GM18499 (cell line): Measurements from ENCODE around the gene ARIH1.
"Not testable (repeated sequence)": the region's sequence is repeated elsewhere in the genome, so short reads cannot be mapped to it uniquely, and the experiment has no call there.

Source experiments
- ATAC-seq: cut with Tn5 transposase; IDR thresholded peaks from one replicate; pipeline ENCODE4 v1.9.1; 2021; ENCODE audit warnings: moderate number of reproducible peaks; ENCODE audit not compliant: insufficient read depth, unreplicated experiment

Gene ARIH1, protein sequence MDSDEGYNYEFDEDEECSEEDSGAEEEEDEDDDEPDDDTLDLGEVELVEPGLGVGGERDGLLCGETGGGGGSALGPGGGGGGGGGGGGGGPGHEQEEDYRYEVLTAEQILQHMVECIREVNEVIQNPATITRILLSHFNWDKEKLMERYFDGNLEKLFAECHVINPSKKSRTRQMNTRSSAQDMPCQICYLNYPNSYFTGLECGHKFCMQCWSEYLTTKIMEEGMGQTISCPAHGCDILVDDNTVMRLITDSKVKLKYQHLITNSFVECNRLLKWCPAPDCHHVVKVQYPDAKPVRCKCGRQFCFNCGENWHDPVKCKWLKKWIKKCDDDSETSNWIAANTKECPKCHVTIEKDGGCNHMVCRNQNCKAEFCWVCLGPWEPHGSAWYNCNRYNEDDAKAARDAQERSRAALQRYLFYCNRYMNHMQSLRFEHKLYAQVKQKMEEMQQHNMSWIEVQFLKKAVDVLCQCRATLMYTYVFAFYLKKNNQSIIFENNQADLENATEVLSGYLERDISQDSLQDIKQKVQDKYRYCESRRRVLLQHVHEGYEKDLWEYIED

GRCh38 chr15:72473614-72474465 lies at the start of gene ARIH1:
ARIH1 (plus strand) TSS chr15:72474330; CDS start chr15:72474640, 310 bp downstream.
- ATAC-seq, result peak; percentile 43

GRCh38 chr15:72426753-72427152 lies 47.4 kb upstream of the ARIH1 start:
- no peak for ATAC-seq

DNA sequence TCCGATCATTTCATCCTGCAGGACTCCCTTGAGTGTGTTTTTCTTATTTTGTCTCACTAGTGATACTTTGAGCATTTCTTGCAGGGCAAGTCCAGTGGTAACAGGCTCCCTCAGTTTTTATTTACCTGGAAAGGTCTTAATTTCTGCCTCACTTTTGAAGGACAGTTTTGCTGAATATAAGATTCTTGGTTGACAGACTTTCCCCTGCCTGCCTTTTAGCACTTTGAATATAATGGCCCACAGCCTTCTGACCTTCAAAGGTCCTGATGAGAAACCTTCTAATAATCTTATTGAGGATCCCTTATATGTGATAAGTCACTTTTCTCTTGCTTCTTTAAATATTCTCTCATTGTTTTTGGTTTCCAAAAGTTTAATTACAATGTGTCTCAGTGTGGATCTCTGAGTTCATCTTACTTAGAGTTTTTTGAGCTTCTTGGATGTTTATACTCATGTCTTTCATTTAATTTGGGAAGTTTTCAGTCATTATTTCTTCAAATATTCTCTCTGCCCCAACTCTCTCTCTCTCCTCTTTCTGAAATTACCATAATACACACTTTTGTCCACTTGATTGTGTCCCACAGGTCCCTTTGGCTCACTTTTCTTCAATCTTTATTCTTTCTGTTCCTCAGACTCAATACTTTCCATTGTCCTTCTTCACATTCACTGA lies 36.3 kb upstream of the ARIH1 start:
- ATAC-seq, result no peak

DNA sequence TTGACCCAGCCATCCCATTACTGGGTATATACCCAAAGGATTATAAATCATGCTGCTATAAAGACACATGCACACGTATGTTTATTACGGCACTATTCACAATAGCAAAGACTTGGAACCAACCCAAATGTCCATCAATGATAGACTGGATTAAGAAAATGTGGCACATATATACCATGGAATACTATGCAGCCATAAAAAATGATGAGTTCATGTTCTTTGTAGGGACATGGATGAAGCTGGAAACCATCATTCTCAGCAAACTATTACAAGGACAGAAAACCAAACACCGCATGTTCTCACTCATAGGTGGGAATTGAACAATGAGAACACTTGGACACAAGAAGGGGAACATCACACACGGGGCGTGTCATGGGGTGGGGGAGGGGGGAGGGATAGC lies 31.3 kb upstream of the ARIH1 start:
- not testable (repeated sequence) for ATAC-seq

- no peak for ATAC-seq
Observed at GRCh38 chr15:72445426-72445825, 28.7 kb upstream of the ARIH1 start.

GRCh38 chr15:72450805-72451204 lies 23.3 kb upstream of the ARIH1 start:
- no peak for ATAC-seq

GRCh38 chr15:72451224-72451623 lies 22.9 kb upstream of the ARIH1 start:
- ATAC-seq, result no peak

GRCh38 chr15:72456684-72457083 lies 17.4 kb upstream of the ARIH1 start:
- no peak for ATAC-seq

DNA sequence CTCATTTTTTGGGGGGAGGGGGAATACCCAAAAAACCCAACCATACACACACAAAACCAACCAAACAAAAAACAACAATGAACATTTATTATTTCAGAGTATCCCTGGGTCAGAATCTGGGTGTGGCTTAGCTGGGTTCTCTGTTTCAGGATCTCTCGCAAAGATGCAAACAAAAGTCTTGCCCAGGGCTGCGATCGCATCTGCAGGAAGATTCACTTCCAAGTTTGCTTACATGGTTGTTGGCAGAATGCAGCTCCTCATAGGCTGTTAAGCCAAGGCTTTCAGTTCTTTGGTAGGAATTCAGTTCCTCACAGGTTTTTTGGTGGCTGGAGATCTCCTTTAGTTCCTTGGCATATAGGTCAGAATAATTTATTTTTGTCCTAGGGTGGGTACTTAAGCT lies 13.7 kb upstream of the ARIH1 start:
- no peak for ATAC-seq

DNA sequence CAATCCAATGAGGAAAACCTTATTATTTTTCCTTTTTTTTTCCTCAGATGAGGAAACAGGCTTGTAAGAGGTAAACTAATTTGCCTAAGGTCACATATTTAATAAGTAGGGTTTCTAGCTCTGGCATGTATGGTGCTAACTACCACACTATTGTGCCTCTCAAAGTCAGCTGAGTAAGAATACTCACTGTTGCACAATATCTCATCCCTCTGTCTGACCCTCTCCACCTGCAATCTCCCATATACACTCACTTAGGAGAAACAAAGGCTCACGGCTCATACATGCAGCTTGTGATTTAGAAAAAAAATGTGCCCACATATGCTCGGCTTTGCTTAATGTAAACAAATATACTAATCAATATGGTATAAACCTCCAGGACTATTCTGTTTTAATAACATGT lies 10.4 kb upstream of the ARIH1 start:
- no peak for ATAC-seq

DNA sequence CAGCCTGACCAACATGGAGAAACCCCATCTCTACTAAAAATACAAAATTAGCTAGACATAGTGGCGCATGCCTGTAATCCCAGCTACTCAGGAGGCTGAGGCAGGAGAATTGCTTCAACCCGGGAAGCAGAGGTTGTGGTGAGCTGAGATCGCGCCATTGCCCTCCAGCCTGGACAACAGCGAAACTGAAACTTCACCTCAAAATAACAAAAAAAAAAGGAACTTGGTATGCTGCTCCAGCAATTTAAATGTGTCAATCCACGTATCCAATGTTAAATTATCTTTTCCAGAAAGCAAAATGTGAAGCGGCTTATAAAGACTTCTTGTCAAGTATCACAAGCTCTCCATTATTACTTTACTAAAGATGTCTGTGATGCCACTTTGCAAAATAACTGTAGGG lies 9.9 kb upstream of the ARIH1 start:
- ATAC-seq, result no peak

- ATAC-seq, result no peak
Observed at GRCh38 chr15:72468103-72468502, 6.0 kb upstream of the ARIH1 start.

DNA sequence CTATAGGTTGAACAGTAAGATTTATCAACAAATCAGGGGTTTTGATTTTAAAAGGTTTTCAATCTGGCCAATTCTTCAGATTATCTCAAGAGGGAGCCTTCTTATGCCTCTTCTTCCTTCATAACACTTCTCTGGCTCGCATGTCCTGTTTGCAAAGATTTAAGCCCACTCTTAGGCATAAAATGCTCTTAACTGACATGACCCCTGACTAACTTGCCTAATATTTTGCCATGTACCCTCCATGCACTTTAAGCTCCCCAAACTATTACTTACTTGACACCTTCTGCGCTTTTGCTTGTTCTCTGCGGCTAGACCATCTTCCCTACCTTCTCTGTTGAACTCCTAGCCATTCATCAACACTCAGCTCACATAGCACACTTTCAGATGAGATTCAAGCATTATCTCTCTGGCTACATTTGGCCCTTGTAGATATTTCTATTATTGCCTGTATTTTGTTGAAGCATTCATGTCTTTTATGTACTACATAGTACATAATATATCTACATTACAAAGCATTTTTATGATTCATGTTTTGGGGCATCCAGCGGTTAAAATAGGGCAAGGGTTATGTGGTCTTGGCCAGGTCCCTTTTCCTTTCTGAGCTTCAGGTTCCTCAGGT lies 1.0 kb upstream of the ARIH1 start:
- no peak for ATAC-seq

DNA sequence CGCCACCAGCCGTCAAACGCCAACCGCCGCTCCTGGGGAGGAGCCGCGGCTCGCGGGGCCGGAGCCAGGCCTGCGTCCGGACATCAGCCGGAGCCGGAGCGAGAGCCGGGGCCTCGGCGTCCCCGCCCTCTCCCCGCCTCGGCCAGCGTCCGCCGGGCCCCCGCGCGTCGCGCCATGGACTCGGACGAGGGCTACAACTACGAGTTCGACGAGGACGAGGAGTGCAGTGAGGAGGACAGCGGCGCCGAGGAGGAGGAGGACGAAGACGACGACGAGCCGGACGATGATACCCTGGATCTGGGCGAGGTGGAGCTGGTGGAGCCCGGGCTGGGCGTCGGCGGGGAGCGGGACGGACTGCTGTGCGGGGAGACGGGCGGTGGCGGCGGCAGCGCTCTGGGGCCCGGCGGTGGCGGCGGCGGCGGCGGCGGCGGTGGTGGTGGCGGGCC lies 359 bp downstream of the ARIH1 start:
- no peak for ATAC-seq

DNA sequence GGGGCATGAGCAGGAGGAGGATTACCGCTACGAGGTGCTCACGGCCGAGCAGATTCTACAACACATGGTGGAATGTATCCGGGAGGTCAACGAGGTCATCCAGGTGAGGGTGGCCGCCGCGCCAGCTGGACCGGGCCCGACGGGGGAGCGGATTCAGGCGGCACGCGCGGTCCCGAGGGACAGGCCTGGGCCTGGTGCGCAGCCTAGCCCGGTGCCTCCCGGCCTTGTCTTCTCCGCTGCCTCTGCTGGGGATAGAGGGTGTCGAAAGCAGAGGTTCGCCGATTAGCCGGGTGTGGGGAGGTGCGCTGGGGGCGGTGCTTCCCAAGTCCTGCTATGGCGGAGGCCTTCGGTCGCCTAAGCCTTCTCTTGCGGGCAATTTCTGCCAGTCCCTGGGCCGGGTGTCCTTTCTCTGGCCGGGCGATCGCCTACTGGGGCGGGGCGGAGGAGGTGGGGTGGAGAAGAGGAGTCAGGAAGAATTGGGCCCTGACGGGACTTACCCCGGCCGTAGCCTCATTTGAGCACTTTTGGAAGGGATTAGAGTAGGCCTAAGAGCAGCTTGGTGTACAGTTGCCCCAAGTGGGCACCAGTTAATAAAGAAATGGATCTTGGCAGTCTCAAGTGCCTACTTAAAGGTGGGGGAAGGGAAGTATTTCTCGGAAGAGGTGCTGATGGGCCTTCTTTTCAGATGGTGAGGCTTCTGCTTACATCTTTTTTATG lies 940 bp downstream of the ARIH1 start:
- ATAC-seq, result no peak

DNA sequence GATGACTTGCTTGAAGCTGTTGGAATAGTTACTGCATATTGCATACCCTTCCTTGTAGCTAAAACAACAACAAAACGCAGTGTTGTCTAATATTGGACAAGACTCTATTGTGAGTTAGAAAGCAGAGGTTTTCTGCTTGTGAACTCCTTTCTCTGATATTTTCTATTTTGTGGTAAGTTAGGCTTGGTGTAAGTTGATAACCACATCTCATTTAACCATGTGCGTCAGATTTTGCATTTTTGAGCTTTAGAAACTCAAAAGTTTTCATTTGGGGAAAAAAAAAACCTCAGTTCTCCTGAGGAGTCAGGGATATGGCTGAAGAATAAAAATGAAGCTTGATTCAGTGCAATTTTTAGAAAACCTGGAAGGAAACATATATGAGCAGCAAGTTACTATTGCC lies 1.5 kb downstream of the ARIH1 start:
- no peak for ATAC-seq

DNA sequence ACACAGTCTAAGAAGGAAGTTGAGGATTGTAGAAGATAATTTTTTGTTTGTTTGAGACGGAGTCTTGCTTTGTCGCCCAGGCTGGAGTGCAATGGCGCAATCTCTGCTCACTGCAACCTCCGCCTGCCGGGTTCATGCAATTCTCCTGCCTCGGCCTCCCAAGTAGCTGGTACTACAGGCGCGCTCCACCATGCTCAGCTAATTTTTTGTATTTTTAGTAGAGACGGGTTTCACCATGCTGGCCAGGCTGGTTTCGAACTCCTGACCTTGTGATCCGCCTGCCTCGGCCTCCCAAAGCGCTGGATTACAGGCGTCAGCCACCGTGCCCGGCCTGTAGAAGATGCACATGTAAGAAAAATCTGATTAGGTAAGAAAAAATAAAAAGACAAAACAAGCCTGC lies 2.2 kb downstream of the ARIH1 start:
- not testable (repeated sequence) for ATAC-seq

GRCh38 chr15:72481015-72481659 lies 7.0 kb downstream of the ARIH1 start:
- no peak for ATAC-seq

DNA sequence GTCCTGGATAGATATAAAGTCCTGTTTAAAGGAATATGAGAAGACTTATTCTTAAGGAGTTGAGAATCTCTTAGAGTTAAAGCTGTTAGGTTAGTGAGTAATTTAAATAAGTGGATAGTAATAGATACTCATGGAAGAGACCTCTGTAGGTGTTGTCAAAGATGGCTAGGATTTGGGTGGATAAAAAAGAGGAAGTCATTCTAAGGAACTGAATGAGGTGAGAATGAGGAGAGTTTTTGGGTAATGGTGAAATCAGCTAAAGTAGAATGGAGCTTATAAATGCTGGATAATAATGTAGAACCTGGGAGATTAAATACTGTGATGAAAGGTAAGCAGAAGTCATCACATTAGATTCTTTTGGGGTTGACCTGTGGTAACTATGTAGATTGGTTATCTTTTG lies 8.1 kb downstream of the ARIH1 start:
- ATAC-seq, result no peak
